ENCODE measurements around the gene MT1HL1. TPM values are rescaled to one million over a fixed set of nuclear protein-coding genes. Genes with fewer than 3 reads are reported as not detected.
"Not testable (repeated sequence)": the region's sequence is repeated elsewhere in the genome, so short reads cannot be mapped to it uniquely, and the experiment has no call there.

The MT1HL1 gene
- total RNA-seq, 1 donor from 2014 or later, result not detected

DNA sequence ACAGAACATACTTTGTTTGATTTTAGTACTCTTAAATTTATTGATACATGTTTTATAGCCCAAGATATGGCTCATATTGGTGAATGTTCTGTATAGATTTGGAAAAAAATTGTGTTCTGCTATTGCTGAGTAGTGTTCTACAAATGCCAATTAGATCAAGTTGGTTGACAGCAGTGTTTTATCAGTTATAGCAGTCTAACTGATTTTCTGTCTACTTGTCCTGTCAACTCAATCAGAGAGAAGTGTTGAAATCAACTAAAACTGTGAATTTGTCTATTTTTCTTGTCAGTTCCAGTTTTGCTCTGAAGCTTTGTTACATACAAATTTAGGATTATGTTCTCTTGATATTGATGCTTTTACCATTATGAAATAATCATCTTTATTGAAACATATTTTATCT is 14.7 kb upstream of the MT1HL1 start:
- DNase-seq (ENCODE audit: low read depth in 2 of 2), result no peak

DNA sequence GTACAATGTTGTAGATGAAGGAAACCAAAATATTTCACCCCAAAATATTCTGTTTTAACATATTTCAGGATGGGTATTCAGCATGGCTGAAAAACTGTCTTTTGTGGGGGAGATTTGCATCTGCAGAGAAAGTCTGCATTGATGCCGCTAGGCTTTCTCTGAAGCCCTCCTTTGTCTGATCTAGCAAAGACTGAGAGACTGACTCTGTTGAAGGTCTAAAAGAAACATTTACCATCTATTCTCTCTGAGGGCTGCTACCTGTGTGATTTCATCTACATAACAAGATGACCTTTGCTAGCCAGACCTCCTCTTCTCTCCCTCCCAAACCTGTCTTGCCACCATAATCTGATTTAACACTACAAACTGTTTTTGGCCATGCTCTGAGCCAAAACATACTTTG is 12.4 kb upstream of the MT1HL1 start:
- no peak for DNase-seq (ENCODE audit: low read depth in 2 of 2)

DNA sequence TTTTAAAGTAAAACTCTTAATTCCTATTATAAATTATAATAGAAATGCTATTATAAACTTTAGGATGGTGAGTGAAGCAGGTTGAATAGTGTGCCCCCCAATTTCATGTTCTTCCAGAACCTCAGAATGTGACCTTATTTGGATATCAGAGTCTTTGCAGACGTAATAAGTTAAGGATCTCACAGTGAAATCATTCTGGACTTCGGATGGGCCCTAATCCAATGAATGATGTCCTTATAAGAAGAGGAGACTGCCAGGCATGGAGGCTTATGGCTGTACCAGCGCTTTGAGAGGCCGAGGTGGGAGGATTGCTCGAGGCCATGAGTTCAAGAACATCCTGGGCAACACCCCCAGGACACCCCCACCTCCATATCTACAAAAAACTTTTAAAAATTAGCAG is 9.4 kb upstream of the MT1HL1 start:
- DNase-seq (ENCODE audit: low read depth in 2 of 2), result no peak

DNA sequence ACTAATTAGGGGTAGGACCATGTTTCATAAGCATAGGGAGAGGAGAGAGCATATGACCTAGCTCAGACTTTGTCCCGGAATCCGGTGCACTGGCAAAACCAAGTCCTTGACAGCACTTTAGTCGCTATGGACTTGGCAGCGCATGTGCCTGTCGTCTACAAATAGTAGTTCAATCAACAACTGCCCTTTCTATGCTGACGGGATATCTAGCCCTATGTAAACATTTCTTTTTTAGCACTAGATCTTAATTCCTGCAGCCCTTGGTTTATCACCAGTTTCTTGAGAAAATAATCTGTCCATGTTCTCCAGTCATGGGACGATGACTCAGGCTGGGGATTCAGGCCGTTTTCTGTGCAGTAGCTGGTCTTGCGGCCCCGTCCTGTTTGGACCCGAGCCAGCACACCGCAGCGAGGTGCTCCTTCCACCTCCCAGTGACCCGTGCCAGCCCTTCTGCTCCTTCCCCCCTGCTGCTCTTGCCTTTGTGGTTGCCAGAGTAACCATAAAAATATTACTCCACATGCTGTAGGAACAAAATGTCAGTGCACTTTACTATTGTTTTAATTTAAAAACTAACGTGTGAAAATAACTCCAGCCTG is 8.6 kb upstream of the MT1HL1 start:
- peak in 1 of 2 donors; percentile 3 for DNase-seq (ENCODE audit: low read depth in 2 of 2)

DNA sequence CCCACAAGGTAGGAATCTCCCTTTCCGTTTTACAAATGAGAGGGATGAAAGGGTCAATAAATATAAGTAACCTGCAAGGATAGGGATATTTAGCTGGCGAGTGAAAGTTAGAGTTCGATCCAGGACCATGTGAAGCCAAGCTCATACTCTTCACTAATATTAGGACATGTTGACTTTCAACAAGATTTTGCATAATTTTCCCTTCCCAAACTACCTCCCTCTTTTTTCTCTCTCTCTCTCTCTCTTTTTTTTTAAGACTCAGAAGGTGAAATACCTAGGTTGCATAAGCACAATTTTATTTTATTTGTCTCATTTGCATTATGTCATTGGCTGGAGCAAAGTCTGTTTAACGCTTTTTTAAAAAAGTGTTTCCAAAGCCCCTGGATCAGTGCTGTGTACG is 8.1 kb upstream of the MT1HL1 start:
- no peak for DNase-seq (ENCODE audit: low read depth in 2 of 2)

DNA sequence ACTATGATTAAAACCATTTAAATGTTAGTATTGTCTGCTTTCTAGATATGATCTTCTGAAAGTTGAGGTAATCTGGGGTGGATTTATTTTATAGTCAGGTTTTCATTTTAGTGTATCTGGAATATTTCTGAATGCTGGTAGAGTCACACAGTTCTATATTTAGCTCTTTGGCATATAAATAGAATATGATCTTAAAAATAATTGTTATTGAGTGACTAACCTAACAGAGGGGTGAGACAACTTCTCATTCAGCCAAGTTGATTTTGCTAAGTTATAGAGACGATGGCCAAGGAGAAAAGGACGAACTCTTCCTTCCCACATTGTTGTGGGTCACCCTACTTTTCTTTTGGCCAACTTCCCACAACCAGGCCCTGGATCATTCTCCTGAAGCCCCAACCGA is 7.2 kb upstream of the MT1HL1 start:
- DNase-seq (ENCODE audit: low read depth in 2 of 2), result no peak

DNA sequence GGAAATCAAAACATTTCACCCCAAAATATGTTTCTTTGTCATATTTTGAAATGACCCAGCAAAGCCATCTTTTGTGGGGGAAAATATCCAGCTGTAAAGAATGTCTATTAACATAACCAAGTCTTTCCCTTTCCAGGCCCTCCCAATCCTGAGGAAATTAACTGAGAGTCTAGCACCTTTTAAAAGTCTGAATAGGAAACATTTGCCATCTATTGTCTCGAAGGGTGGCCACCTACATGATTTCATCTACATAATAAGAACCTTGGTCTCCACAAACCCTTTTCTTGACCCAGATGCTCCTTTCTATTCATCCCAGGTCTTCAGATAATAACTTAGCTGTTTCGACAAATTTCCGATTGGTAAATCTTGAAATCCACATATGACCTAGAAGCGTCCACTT is 5.4 kb upstream of the MT1HL1 start:
- DNase-seq (ENCODE audit: low read depth in 2 of 2), result no peak

DNA sequence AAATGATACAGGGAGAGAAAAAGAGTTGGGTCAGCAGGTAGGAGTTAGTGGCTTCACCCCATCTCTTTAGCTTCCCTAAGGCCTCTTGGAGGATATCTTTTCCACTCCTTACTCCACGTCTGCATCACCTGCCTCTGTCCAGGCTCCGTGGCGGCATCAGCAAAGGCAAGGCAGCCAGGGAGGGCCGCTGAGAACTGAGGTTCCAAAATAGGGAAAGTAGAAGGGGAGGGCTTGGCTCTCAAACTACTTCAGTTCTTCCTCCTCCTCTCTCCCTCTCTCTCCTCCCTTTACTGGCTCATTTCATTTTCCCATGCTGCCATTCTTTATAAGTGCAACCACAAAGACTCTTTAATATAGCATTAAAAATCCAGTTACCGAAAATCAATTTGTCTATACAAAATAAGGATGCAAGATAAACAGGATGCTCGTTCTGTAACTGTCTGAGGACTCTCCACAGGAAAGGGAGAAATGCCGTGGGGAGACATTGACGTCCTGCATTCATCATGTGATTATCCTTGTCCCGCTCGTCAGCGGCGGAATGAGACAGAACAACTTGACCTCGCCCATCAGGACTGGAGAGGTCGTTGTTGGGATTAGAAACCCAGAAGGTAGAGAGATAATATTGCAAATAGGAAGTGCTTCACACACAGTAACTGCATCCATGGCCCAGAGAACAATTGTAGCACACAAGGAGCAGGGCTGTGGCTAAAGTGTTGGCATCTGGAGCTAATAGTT is 3.1 kb upstream of the MT1HL1 start:
- DNase-seq (ENCODE audit: low read depth in 2 of 2), result no peak

DNA sequence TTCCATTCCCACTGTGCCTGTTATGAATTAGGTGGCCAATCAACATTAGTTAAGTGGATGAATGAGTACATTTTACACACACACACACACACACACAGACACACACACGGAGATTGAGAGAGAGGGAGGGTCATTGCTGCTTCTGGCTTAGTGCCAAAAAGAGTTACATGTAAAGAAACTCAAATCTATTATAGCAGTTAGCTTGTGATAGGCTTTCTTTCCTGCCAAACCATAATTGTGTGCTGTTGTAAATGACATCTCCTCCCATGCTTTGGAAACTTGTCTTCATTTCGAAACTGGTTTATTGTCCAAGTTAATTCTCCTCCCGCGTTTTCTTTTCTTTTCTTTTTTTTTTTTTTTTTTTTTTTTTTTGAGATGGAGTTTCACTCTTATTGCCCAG is 1.4 kb upstream of the MT1HL1 start:
- DNase-seq (ENCODE audit: low read depth in 2 of 2), result no peak

DNA sequence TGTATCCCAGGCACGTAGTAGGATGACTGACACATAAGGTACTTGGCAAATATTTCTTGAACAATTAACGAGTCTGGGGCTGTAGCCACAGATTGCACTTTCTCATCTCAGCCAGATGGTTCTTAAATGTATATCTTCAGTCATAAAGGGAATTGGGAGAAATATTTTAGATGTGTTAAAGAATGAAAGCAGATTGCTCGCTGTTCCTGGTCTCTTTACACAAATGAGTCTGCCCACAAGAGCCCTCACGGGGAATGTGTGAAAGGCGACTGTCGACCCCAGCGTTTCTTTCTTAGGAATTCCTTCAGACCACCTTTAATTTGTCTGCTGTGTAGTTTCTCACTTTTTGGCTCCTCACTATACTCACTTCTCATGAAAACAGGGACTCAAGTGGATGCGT is 725 bp downstream of the MT1HL1 start:
- DNase-seq (ENCODE audit: low read depth in 2 of 2), result no peak

DNA sequence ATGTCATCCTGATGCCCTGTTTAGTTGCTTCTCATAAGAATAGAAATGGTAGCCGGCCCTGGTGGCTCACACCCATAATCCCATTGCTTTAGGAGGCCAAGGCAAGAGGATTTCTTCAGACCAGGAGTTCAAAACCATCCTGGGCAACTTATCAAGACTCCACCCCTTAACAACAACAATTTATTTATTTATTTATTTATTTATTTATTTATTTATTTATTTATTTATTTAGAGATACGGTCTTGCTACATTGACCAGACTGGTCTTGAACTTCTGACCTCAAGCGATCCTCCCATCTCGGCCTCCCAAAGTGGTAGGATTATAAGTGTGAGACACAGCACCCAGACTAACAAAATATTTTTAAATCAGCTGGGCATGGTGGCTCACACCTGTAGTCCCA is 4.0 kb downstream of the MT1HL1 start:
- DNase-seq (ENCODE audit: low read depth in 2 of 2), result no peak

DNA sequence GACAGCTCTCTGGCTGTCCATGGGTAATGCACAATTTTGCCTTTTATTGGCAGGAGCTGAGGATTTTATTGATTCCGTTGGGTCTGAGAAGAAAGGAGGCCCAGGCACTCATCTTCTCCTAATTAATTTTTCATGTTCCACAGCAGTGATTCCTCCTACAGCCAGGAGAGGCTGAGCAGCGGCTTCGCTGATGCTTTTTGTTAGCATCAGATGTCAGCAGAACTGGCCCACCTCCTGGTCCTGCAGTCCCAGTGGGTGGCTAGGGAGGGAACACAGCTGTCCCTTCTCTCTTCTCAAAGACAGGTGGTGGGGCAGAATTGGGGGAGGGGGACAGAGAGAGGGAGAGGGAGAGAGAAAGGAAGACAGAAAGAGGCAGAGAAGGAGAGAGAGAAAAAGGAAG is 5.7 kb downstream of the MT1HL1 start:
- no peak for DNase-seq (ENCODE audit: low read depth in 2 of 2)

DNA sequence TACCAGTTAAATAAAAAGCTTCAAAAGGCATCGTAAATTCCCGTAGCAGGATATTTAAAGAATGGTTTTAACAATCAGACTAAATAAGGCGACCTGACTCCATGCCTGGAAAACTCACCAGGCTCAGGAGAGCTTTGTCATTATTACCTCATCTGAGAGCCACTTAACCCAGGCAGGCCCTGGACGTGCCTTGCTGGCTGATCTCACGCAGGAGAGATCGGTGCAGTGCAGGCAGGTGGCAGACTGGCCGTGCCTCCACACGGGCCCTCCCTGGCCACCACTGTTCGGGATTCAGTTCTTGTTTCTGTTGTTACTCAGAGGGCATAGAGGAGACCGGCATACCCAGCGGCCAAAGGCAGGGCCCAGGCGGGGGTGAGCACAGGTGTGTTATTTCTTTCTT is 6.4 kb downstream of the MT1HL1 start:
- no peak for DNase-seq (ENCODE audit: low read depth in 2 of 2)

DNA sequence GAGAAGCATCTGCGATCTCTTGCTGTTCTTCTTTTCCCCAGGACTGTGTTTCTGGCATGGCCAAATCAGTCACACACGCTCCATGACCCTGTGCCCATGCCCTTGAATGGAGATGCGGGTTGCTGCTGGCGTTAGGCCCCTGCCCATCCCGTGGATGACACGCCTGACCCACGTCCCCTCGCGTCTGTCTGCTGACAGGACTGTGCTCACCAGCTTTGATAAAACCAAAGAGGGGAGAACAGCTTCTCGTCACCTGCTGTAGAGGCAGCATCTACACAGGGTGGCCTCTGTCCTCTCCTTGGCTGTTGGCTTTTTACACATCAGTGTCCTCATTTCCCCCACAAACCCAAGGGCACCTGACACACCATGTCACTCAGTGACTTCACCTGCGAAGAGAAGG is 6.9 kb downstream of the MT1HL1 start:
- no peak for DNase-seq (ENCODE audit: low read depth in 2 of 2)

DNA sequence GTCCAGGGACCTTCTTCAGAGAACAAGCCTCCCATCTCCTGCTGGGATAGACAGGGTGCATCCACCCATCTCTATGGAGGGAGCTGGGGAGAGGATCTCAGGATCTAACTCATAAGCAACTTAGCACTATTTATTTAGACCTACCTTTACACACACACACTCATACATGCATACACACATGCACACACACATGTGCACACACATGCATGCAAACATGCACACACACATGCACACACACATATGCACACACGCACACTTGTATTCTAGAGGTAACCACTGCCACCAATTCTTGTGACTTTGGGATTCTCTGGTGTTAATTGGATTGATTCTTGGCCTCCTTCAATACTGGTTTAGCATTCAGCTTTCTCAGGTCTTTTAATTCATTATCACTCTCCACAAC is 9.8 kb downstream of the MT1HL1 start:
- no peak for DNase-seq (ENCODE audit: low read depth in 2 of 2)

DNA sequence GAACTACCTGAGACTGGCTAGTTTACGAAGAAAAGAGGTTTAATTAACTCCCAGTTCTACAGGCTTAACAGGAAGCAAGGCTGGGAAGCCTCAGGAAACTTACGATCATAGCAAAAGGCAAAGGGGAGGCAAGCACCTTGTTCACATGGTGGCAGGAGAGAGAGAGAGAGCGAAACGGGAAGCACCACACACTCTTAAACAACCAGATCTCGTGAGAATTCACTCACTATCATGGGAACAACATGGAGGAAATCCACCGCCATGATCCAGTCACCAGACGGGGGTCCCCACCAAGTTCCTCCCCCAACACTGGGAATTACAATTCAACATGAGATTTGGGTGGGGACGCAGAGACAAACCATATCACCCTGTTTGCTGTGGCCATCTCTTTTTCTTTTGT is 11.8 kb downstream of the MT1HL1 start:
- DNase-seq (ENCODE audit: low read depth in 2 of 2), result no peak

DNA sequence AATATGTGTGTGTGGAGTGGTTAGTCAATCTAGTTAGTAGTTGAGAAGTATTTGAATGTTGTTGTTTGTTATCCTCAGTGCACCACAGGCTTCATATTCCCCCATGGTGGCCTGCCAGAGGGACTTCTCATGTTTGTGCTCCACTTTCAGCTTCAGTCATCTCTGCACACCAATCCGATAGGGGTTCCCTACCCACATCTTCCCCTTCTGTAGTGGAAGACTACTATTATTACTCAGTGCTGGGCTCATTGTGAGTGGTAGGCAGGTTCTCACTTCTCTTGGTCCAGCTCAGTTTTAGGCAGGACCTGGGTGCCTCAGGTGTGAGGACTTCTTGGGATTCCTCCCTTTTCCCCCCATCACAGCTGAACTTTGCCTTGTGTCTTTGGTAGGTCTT is 14.2 kb downstream of the MT1HL1 start:
- no peak for DNase-seq (ENCODE audit: low read depth in 2 of 2)

DNA sequence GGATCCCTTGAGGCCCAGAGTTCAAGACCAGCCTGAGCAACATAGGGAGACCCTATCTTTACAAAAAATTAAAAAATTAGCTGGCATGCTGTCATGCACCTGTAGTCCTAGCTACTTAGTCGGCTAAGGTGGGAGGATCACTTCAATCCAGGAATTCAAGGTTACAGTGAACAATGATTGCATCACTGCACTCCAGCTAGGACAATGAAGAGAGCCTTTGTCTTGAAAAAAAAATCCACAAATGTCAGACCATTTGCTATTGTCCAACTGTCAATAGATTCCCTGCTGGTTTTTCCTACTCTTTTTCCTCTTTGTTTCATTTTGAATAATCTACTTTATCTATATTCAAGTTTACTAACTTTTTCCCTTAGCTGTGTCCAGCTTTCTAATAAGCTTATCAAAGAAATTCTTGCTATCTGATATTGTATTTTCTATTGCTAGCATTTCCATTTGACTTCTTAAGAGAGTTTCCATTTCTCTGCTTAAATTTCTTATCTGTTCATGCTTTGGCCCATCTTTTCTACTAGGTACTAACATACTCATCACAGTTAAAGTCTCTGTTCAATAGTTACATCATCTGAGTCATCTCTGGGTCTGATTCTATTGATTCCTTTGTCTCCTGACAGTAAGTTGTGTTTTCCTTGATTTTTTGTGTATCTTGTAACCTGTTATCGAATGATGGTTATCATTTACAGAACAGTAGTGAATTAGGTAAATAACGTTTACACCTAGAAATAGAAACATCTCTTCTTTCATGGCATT is 14.8 kb downstream of the MT1HL1 start:
- no peak for DNase-seq (ENCODE audit: low read depth in 2 of 2)

DNA sequence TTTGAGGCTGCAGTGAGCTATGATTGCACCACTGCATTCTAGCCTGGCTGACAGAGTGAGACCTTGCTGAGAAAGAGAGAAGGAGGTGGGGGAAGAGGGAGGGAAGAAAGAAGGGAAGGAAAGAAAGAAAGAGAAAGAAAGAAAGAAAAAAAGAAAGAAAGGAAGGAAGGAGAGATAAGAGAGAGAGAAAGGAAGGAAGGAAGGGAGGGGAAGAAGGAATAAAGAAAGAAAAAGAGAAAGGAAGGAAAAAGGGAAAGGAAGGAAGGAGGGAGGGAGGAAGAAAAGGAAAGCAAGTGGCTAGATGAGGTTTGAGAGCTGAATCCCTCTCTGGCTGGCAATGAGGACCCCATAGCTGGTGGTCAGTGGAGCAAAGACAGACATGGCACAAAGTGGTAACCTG is 20.4 kb downstream of the MT1HL1 start:
- DNase-seq (ENCODE audit: low read depth in 2 of 2), result no peak

DNA sequence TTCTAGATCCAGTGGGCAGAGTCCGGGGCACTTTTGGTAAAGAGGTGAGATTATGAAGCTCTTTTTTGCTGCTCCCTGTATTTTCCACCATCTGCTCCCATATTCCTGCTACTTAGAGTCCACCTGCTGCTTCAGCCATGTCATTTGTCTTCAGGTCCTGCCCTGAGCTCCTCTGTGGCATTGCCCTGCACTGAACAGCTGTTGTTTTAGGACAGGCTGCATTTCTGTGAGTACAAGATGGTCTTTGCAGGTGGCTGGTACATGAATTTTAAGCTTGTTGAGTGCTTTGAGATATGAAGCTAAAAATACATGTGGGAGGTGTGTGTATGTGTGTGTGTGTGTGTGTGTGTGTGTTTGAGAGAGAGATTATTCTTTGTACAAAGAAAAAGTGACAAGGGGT is 21.9 kb downstream of the MT1HL1 start:
- DNase-seq (ENCODE audit: low read depth in 2 of 2), result no peak

DNA sequence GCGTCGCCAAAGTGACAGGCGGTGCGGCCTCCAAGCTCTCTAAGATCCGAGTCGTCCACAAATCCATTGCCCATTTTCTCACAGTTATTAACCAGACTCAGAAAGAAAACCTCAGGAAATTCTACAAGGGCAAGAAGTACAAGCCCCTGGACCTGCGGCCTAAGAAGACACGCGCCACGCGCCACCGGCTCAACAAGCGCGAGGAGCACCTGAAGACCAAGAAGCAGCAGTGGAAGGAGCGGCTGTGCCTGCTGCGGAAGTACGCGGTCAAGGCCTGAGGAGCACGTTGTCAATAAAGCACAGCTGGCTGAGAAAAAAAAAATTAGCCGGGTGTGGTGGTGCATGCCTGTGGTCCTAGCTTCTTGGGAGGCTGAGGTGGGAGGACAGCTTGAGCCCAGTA is 22.8 kb downstream of the MT1HL1 start:
- DNase-seq (ENCODE audit: low read depth in 2 of 2), result not testable (repeated sequence)

DNA sequence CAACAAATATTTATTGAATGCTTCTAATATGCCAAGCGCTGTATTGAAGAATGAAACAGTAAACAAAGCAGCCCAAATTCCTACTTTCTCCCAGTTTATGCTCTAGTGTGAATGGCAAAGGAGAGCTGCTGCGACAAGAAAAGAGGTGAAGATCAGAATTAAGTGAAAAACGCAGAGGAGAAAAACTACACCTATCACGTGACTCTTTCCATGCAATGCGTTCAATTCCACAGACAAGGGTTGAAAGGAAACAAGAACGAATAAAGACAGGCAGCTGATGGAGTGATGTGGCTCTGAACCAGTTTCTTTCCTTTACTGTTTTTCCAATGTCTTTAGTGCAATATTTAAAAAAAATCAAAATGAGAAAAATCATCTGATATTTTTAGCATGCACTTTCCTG is 23.6 kb downstream of the MT1HL1 start:
- DNase-seq (ENCODE audit: low read depth in 2 of 2), result no peak

Measured in lung microvascular endothelial cell (primary cell).